Nephron (organoid): Measurements from ENCODE around the gene MANF.
"Not testable (repeated sequence)": the region's sequence is repeated elsewhere in the genome, so short reads cannot be mapped to it uniquely, and the experiment has no call there.

Source experiments
- H3K27ac Mint-ChIP-seq, 3 experiments: 2 replicates each; pipeline ENCODE4 v1.8.0; 2020; ENCODE audit warnings: mixed read lengths in 3 of 3, mild to moderate bottlenecking in 2 of 3, moderate library complexity in 1 of 3
- H3K27me3 Mint-ChIP-seq: 2 replicates; pipeline ENCODE4 v1.8.0; 2021; ENCODE audit warnings: low read depth, mild to moderate bottlenecking, moderate library complexity, mixed read lengths
- H3K36me3 Mint-ChIP-seq: 2 replicates; pipeline ENCODE4 v1.8.0; 2020; ENCODE audit warnings: low read depth, mixed read lengths
- H3K4me1 Mint-ChIP-seq: 2 replicates; pipeline ENCODE4 v1.8.0; 2020; ENCODE audit warnings: mixed read lengths
- H3K4me3 Mint-ChIP-seq, 3 experiments: 2 replicates each; pipeline ENCODE4 v1.8.0; 2020; ENCODE audit warnings: mild to moderate bottlenecking in 3 of 3, mixed read lengths in 3 of 3, moderate library complexity in 2 of 3
- H3K9me3 Mint-ChIP-seq: 2 replicates; pipeline ENCODE4 v1.8.0; 2020; ENCODE audit warnings: mixed read lengths
- CTCF ChIP-seq, 3 experiments: fragments of 200-600 bp; sonication (generic); IDR thresholded peaks; one replicate each; pipeline ENCODE4 v1.5.0; 2021; ENCODE audit warnings: antibody characterized with exemption in 3 of 3; ENCODE audit not compliant: unreplicated experiment in 3 of 3

The MANF gene

GRCh38 chr3:51361746-51362145 is 23.3 kb upstream of the MANF start:
- no peaks in the 10 kb centered on the region for H3K27me3 Mint-ChIP-seq
- peaks cover 10% of the 10 kb centered on the region for H3K9me3 Mint-ChIP-seq
- H3K4me3 Mint-ChIP-seq, result no peak overlapping the region
- H3K4me1 Mint-ChIP-seq, result no peaks in the 10 kb centered on the region
- no peak overlapping the region for H3K27ac Mint-ChIP-seq
- no peaks in the 10 kb centered on the region for H3K36me3 Mint-ChIP-seq
- TF ChIP-seq CTCF (IDR thresholded peaks at IDR 0.05; ENCODE audit: unreplicated experiment in 3 of 3), result no peak

DNA sequence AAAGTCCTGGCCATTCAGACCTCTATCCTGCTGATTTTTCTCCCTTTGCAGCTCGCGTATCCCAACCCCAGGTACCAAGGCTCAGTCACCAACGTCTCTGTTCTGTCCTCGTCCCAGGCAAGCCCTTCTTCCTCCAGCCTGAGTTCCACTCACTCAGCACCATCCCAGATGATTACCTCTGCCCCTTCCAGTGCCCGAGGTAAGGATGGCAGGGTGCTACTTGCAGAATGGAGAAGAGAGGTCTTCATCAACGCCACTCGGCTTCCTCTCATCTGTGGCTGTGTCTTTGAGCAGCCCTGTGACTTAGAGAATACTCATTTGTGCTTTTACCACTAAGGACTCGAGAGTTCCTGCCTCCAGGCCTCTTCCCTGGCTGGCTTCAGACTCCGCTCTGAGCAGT is 22.6 kb upstream of the MANF start:
- H3K27me3 Mint-ChIP-seq, result peaks cover 3% of the 10 kb centered on the region
- no peak for TF ChIP-seq CTCF (IDR thresholded peaks at IDR 0.05; ENCODE audit: unreplicated experiment in 3 of 3)
- H3K4me3 Mint-ChIP-seq, result no peak overlapping the region
- H3K27ac Mint-ChIP-seq, result no peak overlapping the region
- H3K4me1 Mint-ChIP-seq, result no peaks in the 10 kb centered on the region
- H3K9me3 Mint-ChIP-seq, result peaks cover 14% of the 10 kb centered on the region
- no peaks in the 10 kb centered on the region for H3K36me3 Mint-ChIP-seq

- H3K4me3 Mint-ChIP-seq, H3K36me3 Mint-ChIP-seq, H3K4me1 Mint-ChIP-seq, H3K27ac Mint-ChIP-seq: not testable (repeated sequence)
- H3K9me3 Mint-ChIP-seq, result peaks cover 12% of the 10 kb centered on the region
- peaks cover 14% of the 10 kb centered on the region for H3K27me3 Mint-ChIP-seq
These were observed 16.8 kb upstream of the MANF start for GRCh38 chr3:51368276-51368675.

DNA sequence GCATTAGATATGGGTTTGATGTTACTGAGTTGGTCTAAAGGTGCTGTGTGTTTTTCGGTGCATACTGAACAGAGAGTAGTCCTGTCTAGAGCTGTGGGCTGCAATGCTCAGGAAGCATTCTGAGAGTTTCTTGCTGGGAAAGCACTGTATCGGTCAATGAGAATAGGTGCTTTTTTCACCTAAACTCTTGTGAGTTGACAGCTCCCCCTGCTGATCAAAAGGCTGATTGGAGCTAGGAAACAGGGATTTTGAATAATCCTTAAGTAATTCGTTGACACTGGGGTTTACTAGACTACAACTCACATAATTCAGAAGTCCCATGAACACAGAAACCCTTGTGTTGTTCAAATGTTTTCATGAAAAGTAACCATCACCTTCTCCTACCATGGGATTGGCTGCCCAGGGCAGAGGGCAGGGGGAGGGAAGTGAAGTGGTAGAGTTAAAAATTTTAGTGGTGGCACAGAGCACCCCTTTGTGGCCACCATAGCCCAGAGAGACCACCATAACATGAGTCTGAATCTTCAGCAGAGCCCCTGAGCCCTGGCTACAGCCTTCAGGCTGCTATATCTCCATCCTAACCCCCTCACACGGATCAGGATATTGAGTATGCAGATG is 13.0 kb upstream of the MANF start:
- peak; percentile 62 to 79 (median 78) for TF ChIP-seq CTCF (IDR thresholded peaks at IDR 0.05; ENCODE audit: unreplicated experiment in 3 of 3)
- Mint-ChIP-seq H3K9me3 (peaks cover 4% of the 10 kb centered on the region), H3K36me3 (no peaks in the 10 kb centered on the region), H3K4me3 (no peak overlapping the region), H3K27ac (no peak overlapping the region), H3K4me1 (no peaks in the 10 kb centered on the region), H3K27me3 (peaks cover 14% of the 10 kb centered on the region)

DNA sequence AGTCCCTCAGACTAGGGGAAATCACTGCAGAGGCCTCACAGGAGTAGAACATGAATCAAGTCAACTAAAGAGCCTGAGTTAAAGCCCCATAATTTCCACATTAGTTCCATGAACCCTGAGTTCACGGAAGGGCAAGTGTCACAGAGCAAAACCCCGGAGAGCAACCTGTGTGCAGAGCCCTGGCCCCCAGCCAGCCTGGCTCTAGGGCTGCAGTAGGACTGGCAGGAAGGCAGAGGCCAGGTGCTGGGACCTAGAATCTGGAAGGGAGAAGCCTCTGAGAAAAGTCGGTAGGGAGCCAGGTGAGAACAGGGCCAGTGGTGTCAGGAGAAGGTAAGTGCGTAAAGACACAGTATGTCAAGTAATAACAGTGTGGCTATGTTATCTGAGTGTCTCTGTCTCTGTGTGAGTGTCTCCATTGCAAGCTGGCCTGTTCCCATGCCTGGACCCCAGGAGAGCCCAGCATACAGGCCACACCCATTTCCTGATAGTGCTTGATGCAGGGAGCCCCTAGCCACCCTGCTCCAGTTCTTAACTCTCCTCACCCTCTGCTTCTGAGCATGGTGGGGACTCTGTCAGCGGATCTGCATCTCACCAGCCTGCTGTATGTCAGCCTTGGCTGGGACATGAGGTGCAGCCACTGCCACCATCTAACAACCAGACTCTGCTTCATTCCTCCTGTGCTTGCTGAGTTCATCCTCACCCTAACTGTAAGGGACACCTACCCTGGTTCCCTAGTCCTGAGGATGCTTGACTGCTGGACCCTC is 11.3 kb upstream of the MANF start:
- Mint-ChIP-seq H3K27ac (no peak overlapping the region), H3K36me3 (no peaks in the 10 kb centered on the region), H3K4me3 (no peak overlapping the region), H3K4me1 (peaks cover 1% of the 10 kb centered on the region), H3K9me3 (no peaks in the 10 kb centered on the region), H3K27me3 (peaks cover 15% of the 10 kb centered on the region)
- no peak for TF ChIP-seq CTCF (IDR thresholded peaks at IDR 0.05; ENCODE audit: unreplicated experiment in 3 of 3)

DNA sequence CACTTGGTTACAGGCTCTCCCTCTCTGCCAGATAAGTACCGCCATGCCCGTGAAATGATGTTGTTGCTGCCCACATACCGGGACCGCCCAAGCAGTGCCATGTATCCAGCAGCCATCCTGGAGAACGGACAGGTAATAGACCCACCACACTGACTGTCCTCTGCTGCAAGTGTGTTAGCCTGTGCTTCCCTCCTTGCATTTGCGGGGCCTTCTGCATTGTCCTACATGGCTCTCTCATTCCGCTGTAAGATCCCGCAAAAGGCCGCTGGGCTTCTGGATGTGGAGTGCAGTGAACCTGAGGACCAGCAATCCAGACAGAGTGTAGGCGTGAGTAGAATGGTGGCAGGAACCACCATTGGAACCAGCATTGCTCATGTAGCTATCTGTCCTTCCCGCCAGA is 10.6 kb upstream of the MANF start:
- no peaks in the 10 kb centered on the region for H3K36me3 Mint-ChIP-seq
- H3K9me3 Mint-ChIP-seq, result no peaks in the 10 kb centered on the region
- TF ChIP-seq CTCF (IDR thresholded peaks at IDR 0.05; ENCODE audit: unreplicated experiment in 3 of 3), result no peak
- no peak overlapping the region for H3K27ac Mint-ChIP-seq
- peaks cover 7% of the 10 kb centered on the region for H3K4me1 Mint-ChIP-seq
- peaks cover 15% of the 10 kb centered on the region for H3K27me3 Mint-ChIP-seq
- H3K4me3 Mint-ChIP-seq, result no peak overlapping the region
